B cell (primary cell): ENCODE measurements around the gene RBM28. TPM values are rescaled to one million over a fixed set of nuclear protein-coding genes. Genes with fewer than 3 reads are reported as not detected.

ENCODE experiments used
- ATAC-seq: fragments of 200-7000 bp; cut with Tn5 transposase; one replicate; pipeline ENCODE4 v1.10.0; 2021; ENCODE audit warnings: low read depth, mild to moderate bottlenecking, moderate number of reproducible peaks, moderate library complexity
- CTCF ChIA-PET: fragments of 350-600 bp; sonication (Branson Sonifier 250); formaldehyde crosslinking; loops from one replicate; lab custom pipeline; 2021; ENCODE audit warnings: antibody characterized with exemption, inconsistent platforms; lab: Charles Lee
- POLR2A ChIA-PET: fragments of 350-600 bp; sonication (Branson Sonifier 250); formaldehyde crosslinking; loops from one replicate; lab custom pipeline; 2021; ENCODE audit warnings: antibody characterized with exemption; lab: Charles Lee
- DNase-seq: peaks from one replicate; pipeline ENCODE4 v3.0.0; 2013
- H2AFZ ChIP-seq: 2 replicates; pipeline ENCODE4 v1.6.1; 2012; ENCODE audit warnings: mild to moderate bottlenecking, low read depth, low read length; ENCODE audit not compliant: insufficient read depth, poor library complexity, severe bottlenecking
- H3K27ac ChIP-seq, 2 donors: 1 replicate in 1 of 2; 2 replicates in 1 of 2; pipeline ENCODE4 v1.5.1; 2012 to 2013; ENCODE audit warnings: low read length in 2 of 2, mild to moderate bottlenecking in 2 of 2, moderate library complexity in 1 of 2
- H3K27me3 ChIP-seq, 4 experiments: fragments of 200-600 bp in 1 of 4; sonication (generic) in 1 of 4; replicated peaks in 1 of 4; 1 replicate in 2 of 4; 2 replicates in 2 of 4; pipeline versions ENCODE4 v1.6.1 to v1.7.0; 2013 to 2016; ENCODE audit warnings: low read length in 3 of 4, mild to moderate bottlenecking in 2 of 4, mixed read lengths in 1 of 4, moderate library complexity in 1 of 4; ENCODE audit not compliant: insufficient read depth in 4 of 4, control insufficient read depth in 3 of 4; ENCODE audit errors: control extremely low read depth in 1 of 4
- H3K36me3 ChIP-seq, 2 experiments: replicated peaks in 1 of 2; 1 replicate in 1 of 2; 2 replicates in 1 of 2; pipeline versions ENCODE4 v1.6.1 to v1.7.1; 2013; ENCODE audit warnings: low read length in 1 of 2; ENCODE audit not compliant: insufficient read depth in 2 of 2, control insufficient read depth in 1 of 2; ENCODE audit errors: control extremely low read depth in 1 of 2, extremely low read depth in 1 of 2
- H3K4me1 ChIP-seq, 2 donors: fragments of 200-600 bp in 1 of 2; sonication (generic) in 1 of 2; 1 replicate in 1 of 2; 2 replicates in 1 of 2; pipeline versions ENCODE4 v1.5.1 to v1.6.1; 2013 to 2017; ENCODE audit warnings: low read length in 2 of 2; ENCODE audit not compliant: control insufficient read depth in 2 of 2, insufficient read depth in 2 of 2
- H3K4me2 ChIP-seq: replicated peaks from 2 replicates; pipeline ENCODE3; 2012; ENCODE audit warnings: mild to moderate bottlenecking, low read depth, low read length; ENCODE audit not compliant: poor library complexity, severe bottlenecking
- H3K4me3 ChIP-seq, 5 experiments: fragments of 200-600 bp in 1 of 5; sonication (generic) in 1 of 5; 1 replicate in 3 of 5; 2 replicates in 2 of 5; pipeline versions ENCODE4 v1.5.1 to v1.7.0; 2011 to 2016; ENCODE audit warnings: low read length in 4 of 5, mild to moderate bottlenecking in 4 of 5, low read depth in 2 of 5, control low read depth in 1 of 5, moderate library complexity in 1 of 5; ENCODE audit not compliant: insufficient read depth in 1 of 5; ENCODE audit errors: control extremely low read depth in 1 of 5, extremely low read depth in 1 of 5
- H3K79me2 ChIP-seq: fragments of 200-600 bp; sonication (generic); one replicate; pipeline ENCODE4 v1.6.0; 2016; ENCODE audit warnings: low read length; ENCODE audit not compliant: control insufficient read depth, insufficient read depth
- H3K9ac ChIP-seq: fragments of 200-600 bp; sonication (generic); 2 replicates; pipeline ENCODE4 v1.6.1; 2017; ENCODE audit warnings: mild to moderate bottlenecking, low read length, moderate library complexity
- H3K9me3 ChIP-seq, 3 donors: one replicate each; pipeline versions ENCODE4 v1.6.1 to v1.7.1; 2013; ENCODE audit warnings: low read length in 2 of 3; ENCODE audit not compliant: control insufficient read depth in 2 of 3, insufficient read depth in 1 of 3; ENCODE audit errors: control extremely low read depth in 1 of 3
- H4K20me1 ChIP-seq: 2 replicates; pipeline ENCODE4 v1.6.0; 2012; ENCODE audit warnings: mild to moderate bottlenecking, low read length; ENCODE audit not compliant: insufficient read depth, control insufficient read depth, poor library complexity, severe bottlenecking
- H3K27ac Mint-ChIP-seq: one replicate; pipeline ENCODE4 v1.8.0; 2021; ENCODE audit warnings: mixed read lengths
- H3K27me3 Mint-ChIP-seq: one replicate; pipeline ENCODE4 v1.8.0; 2021; ENCODE audit warnings: mixed read lengths
- H3K4me1 Mint-ChIP-seq: one replicate; pipeline ENCODE4 v1.8.0; 2021; ENCODE audit warnings: mixed read lengths
- H3K4me3 Mint-ChIP-seq: one replicate; pipeline ENCODE4 v1.8.0; 2021; ENCODE audit warnings: mixed read lengths
- H3K9me3 Mint-ChIP-seq: one replicate; pipeline ENCODE4 v1.8.0; 2022; ENCODE audit warnings: mixed read lengths; ENCODE audit not compliant: insufficient read depth
- EZH2 ChIP-seq: IDR thresholded peaks from 2 replicates; pipeline ENCODE4 v1.6.1; 2012; ENCODE audit warnings: borderline replicate concordance, low read depth, mild to moderate bottlenecking, moderate library complexity, low read length; ENCODE audit not compliant: insufficient read depth, poor library complexity, severe bottlenecking
- WGBS: methylation state at CpG from one replicate; pipeline ENCODE4 v1.1.5; 2013; ENCODE audit warnings: missing lambda C conversion rate; ENCODE audit not compliant: insufficient coverage; 5-methylcytosine and 5-hydroxymethylcytosine counted together
- intact Hi-C: fragments of 100-400 bp; cut with micrococcal nuclease; formaldehyde crosslinking; loops from one replicate; pipeline ENCODE4 v1.10.0; 2022
- polyA plus RNA-seq: library from polyadenylated mRNA; depleted of rRNA; stranded (reverse); fragments of >200 nt; gene quantifications from 2 replicates; pipeline ENCODE4 v1.2.3, GENCODE V29; 2012
- total RNA-seq, 2 donors: library from RNA; stranded (reverse); fragments of 120-200 nt in 1 of 2; gene quantifications; 1 replicate in 1 of 2; 2 replicates in 1 of 2; pipeline versions ENCODE4 v1.2.3 to v1.2.4, GENCODE V29; 2013 to 2022
- TF ChIP-seq, protein P1 (sequence below): fragments of 200-600 bp; IDR thresholded peaks from one replicate; pipeline ENCODE4 v1.8.0; 2022; ENCODE audit warnings: antibody characterized with exemption, mild to moderate bottlenecking

RBM28 gene
- total and polyA plus RNA-seq, 2 donors (not counting 1 experiment from before 2014, with no cell fraction given): 10.7 to 46.2 TPM

DNA sequence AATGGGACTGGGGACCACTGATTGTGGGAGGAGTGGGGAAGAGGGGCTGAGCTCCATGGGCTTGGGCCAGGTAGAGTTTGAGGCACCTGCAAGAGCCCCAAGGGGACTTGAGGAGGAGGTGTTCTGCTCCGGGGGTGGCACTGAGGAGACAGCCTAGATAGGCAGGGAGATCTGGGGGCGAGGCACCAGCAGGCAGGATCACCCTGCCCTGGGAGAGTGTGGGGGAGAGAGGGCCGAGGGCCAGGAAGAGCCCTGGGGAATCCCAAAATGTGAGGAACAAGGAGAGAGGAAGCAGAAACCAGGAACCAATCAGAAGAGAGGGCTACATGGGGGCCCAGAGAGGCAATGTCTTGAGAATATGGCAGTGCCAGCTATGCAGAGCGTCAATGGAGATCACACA lies 68.0 kb downstream of the RBM28 start:
- TF ChIP-seq EZH2: no peak
- TF ChIP-seq, protein P1, sequence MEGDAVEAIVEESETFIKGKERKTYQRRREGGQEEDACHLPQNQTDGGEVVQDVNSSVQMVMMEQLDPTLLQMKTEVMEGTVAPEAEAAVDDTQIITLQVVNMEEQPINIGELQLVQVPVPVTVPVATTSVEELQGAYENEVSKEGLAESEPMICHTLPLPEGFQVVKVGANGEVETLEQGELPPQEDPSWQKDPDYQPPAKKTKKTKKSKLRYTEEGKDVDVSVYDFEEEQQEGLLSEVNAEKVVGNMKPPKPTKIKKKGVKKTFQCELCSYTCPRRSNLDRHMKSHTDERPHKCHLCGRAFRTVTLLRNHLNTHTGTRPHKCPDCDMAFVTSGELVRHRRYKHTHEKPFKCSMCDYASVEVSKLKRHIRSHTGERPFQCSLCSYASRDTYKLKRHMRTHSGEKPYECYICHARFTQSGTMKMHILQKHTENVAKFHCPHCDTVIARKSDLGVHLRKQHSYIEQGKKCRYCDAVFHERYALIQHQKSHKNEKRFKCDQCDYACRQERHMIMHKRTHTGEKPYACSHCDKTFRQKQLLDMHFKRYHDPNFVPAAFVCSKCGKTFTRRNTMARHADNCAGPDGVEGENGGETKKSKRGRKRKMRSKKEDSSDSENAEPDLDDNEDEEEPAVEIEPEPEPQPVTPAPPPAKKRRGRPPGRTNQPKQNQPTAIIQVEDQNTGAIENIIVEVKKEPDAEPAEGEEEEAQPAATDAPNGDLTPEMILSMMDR: no peak
- Histone ChIP-seq H3K27ac (no peak overlapping the region), H4K20me1 (no peaks in the 10 kb centered on the region), H3K36me3 (no peaks in the 10 kb centered on the region), H3K27me3 (peaks cover 0 to 11% (median 0%) of the 10 kb centered on the region in 4 experiments), H3K4me1 (no peaks in the 10 kb centered on the region), H3K4me3 (no peak overlapping the region), H3K79me2 (no peaks in the 10 kb centered on the region), H3K9me3 (peaks cover 0 to 20% (median 4%) of the 10 kb centered on the region in 3 donors), H3K9ac (no peak overlapping the region), H3K4me2 (no peak overlapping the region), H2AFZ (no peak overlapping the region)
- Mint-ChIP-seq H3K9me3 (peaks cover 15% of the 10 kb centered on the region), H3K4me1 (peaks cover 1% of the 10 kb centered on the region), H3K4me3 (no peak overlapping the region), H3K27ac (no peak overlapping the region), H3K27me3 (peaks cover 14% of the 10 kb centered on the region)
- POLR2A ChIA-PET: no interaction called here
- intact Hi-C loops: no loop called here
- 83% methylated on average over 4 of the region's 4 CpGs for WGBS
- DNase-seq (no peak), ATAC-seq (no peak)
- CTCF ChIA-PET: no interaction called here

DNA sequence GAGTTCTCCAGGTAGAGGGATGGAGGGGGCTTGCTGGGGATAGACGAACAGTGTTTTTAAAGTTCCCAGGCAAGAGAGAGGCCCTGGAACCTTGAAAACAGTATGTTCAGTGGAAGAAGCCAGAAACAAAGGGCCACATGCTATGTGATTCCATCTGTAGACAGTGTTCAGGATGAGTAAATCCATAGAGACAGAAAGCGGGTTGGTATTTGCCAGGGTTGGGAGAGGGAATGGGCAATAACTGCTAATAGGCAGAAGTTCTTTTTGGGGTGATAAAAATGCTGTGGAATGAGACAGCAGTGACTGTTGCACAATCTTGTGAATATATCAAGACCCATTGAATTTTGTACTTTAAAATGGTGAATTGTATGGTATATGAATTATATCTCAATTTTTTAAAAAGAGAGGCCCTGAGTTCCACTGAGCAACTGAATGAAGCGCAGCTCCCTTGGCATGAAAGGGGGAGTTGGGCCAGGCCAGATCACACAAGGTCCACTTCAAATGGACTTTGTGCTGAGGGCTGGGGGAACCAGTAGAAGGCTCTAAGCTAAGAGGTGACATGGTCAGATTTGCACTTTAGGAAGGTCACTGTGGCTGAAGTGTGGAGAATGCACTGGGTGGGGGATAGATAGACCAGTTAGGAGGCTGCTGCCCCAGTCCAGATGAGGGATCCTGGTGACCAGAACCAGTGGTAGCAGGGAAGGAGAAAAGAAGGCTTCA lies 68.7 kb downstream of the RBM28 start:
- H3K4me3 Mint-ChIP-seq: no peak overlapping the region
- ChIA-PET POLR2A (no interaction called here), CTCF (no interaction called here)

More for the DNA sequence above, 68.7 kb downstream of the RBM28 start:
- H3K79me2 ChIP-seq: no peaks in the 10 kb centered on the region
- DNase-seq (no peak), ATAC-seq (no peak)
- H4K20me1 ChIP-seq: no peaks in the 10 kb centered on the region
- peaks cover 1% of the 10 kb centered on the region for H3K4me1 Mint-ChIP-seq
- H3K27me3 ChIP-seq: peaks cover 0 to 13% (median 0%) of the 10 kb centered on the region in 4 experiments
- peaks cover 13% of the 10 kb centered on the region for H3K9me3 Mint-ChIP-seq
- no peaks in the 10 kb centered on the region for H3K4me1 ChIP-seq
- H3K9me3 ChIP-seq: peaks cover 0 to 20% (median under 1%) of the 10 kb centered on the region in 3 donors
- H3K36me3 ChIP-seq: no peaks in the 10 kb centered on the region
- no peak overlapping the region for H3K4me3 ChIP-seq
- H3K4me2 ChIP-seq: no peak overlapping the region
- H3K27ac ChIP-seq: no peak overlapping the region
- intact Hi-C loops: no loop called here
- peaks cover 14% of the 10 kb centered on the region for H3K27me3 Mint-ChIP-seq
- WGBS: 64% methylated on average over 3 of the region's 3 CpGs
- H3K9ac ChIP-seq: no peak overlapping the region
- no peak for TF ChIP-seq EZH2
- TF ChIP-seq, protein P1: no peak
- no peak overlapping the region for H3K27ac Mint-ChIP-seq
- no peak overlapping the region for H2AFZ ChIP-seq
